ENCODE data around the gene TCOF1.

The TCOF1 gene

DNA sequence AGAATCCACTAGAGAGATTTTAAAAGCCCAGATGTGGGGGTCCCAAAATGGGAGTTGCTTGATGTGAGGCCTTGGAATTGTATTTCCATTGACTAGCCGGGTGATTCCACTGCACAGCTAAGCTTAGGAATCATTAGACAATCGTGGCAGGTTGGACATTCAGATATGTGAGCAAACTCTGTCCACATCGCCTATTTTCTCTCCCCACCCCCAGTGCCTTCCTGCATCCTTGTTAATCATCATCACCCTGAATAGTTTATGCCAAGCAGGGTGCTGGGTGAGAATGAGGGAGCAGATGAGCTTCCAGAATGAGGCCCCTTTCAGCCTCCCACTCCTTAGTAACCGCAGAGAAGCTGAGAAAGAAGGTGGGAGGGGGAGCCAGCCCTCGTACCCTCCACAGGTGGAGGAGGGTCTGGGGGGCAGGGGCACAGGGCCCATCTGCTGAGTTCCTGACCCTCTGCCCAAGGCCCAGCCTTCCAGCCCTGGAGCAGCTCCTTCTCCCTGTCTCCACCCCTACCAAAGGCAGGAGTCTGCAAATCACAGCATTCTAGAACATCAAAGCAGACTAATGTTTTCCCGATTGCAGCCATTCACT, 7.7 kb upstream of the TCOF1 start:
- no peak for DNase-seq (ENCODE audit: low read depth)

DNA sequence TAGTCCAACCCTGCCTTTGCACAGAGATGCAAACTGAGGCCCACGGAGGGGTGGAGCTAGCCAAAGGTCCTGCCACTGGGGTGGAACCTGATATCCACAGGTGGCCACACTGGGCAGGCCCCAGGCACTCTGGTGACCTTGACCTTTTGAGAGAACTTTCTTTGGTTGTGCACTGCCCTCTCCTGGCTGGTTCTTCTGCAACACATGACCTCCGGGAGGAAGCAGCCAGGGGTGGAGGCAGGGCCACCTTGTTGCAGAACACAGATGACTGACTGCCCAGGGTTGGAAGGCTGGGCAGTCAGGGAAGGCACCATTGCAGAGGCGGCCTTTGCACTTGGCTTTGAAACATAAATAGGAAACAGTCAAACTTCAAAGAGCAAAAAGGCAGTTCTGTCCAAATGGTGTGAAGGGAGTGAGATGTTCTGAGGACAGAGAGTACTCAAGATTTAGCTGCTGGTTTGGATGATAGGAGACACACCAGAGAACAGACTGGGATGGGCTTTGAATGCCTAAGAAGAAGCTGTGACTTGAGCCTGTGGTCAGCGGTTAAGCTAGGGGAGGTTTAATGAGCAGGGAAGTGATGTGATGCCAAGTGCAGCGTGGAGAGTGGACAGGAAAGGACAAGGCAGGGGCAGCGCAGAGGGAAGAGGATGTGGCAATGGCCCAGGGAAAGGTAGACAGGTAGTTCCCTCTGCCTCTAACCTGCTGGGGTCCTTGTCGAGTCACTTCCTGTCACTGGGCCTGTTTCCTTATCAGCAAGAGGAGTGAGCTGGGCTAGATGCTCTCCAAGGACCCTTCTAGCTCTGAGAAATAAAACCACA, 6.8 kb upstream of the TCOF1 start:
- peak; percentile 62 for DNase-seq (ENCODE audit: low read depth)

DNA sequence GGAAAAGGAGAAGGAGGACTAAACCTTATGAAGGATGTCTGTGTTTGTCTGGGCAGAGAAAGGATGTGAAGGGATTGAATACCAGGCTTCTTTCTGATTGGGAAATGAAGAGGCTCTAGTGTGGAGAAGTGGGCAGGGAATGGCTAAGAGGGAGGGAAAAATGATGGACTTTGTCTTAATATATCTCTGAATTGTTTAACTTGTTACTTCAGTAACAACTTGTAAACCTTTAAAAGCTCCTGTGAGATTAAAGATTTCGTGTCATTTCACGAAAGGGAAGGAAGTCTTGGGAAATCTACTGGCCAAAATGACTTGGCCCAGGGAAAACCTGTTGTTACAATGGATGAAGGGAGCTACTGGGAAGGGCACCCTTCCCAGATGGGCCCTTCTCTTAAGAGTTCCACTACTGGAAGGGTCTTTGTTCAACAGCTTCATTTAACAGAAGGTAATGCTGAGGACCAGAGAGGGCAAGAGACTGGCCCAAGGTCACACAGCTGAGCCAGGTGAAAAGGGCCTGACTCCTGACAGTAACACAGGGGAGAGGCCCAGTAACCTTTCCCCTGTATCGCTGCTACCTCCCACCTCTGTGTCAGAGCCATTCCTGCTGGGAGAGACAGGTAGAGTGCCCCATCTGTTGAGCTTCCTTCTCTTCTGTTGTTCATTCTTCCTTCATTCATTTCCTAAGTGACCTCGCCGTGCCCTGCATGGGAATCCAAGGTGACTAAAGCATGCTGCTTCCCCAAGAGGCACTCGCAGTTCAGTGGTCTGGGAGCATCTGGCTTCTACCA, 5.1 kb upstream of the TCOF1 start:
- no peak for DNase-seq (ENCODE audit: low read depth)

DNA sequence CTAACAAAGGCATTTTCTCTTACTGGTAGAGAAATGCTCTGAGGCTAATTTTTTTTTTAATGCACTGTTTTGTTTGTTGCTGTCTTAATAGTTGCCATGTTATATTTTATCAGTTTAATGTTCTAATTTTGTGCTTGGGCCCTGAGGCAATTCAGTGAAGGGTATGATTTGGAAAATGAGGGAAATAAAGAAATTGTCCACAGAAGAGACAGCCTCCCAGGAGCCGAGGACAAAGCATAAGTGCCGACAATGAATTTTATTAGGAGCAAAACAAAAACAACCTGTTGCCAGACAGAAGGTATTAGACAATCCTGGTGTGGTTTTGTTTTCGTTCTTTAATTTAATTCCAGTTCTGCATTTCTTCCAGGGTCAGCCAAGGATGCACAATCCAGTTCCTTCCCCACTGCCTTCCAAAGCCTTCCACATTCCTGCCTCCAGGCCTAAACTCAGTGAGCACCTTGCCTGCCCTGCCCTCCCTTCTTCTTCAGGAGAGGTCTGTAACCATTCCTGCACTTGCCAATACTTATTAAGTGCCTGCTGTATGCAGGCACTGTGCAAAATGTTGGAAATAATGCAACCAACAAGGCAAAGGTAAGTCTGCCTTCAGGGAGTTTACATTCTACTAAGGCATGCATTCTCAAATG, 4.3 kb upstream of the TCOF1 start:
- no peak for DNase-seq (ENCODE audit: low read depth)

DNA sequence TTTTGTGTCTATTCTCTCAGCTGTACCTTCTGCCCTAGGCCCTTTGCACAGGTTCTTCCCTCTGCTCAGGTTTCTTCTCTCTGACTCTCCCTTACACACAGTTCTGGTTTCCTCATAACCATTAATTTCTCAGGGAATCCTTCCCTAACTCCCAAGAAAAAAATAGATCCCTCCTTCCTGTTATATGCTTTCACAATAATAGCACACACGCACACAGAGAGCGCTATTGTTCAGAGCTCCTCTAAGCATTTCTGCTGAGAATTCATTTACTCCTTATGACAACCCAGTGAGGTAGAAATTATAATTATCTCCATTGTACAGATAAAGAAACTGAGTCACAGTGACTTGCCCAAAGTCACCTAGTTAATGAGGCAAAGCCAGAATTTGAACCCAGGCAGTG, 1.7 kb upstream of the TCOF1 start:
- DNase-seq (ENCODE audit: low read depth): no peak

DNA sequence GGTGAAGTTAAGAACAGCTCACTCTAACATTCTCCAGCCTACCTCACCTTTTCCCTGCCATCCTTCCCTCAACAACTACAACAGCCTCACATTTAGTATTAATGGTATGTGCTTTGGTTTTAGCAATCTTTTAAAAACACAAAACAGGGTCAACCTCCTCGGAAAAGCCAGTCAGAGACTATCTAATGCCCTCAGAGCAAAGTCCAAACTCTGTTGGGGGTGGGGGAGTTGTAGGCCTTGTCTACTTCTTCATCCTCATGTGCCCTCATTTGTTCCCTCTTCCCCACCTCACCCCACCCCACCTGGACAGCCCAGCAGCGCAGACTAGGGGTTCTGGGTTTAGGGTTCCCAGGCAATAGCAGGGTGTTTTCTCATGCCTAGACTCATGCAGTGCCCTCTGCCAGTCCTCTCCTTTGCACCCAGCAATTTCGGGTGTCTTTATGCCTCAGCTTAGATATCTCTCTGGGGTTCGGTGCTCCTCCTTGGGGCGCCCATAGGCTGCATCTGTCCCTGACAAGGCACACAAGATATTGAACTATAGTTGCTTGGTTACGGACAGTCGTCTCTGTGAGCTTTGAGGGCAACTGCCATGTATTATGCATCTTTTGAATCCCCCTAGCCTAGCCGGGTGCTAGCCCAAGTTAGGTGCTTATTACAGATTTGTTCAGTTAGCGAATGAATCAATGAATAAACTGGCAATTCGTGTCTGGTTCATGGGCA, 762 bp upstream of the TCOF1 start:
- DNase-seq (ENCODE audit: low read depth): no peak

DNA sequence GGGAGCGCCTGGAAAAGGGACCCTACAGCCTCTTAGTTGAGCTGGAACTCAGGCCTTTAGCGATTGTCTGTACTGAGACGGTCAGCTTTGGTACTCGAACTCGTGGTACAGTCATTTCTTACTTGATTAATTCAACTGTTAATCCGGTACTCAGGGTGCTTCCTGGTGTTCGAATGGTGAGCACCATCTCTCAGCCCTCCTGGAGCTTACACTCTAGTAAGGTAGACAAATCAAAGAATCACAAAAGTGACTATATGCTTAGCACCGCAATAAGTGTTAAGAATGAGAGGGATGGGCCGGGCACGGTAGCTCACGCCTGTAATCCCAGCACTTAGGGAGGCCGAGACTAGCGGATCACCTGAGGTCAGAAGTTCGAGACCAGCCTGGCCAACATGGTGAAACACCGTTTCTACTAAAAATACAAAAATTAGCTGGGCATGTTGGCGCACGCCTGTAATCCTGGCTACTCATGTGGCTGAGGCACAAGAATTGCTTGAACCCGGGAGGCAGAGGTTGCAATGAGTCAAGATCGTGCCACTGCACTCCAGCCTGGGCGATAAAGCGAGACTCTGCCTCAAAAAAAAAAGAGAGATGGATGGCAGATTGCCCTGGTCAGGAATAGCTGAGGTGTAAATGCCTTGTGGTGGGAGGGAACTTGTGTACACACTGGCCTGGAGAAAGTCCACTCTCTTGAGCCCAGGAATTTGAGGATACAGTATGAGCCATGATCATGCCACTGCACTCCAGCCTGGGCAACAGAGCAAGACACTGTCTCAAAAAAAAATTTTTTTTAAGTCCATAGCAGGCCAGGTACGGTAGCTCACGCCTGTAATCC, 981 bp downstream of the TCOF1 start:
- DNase-seq (ENCODE audit: low read depth): no peak

DNA sequence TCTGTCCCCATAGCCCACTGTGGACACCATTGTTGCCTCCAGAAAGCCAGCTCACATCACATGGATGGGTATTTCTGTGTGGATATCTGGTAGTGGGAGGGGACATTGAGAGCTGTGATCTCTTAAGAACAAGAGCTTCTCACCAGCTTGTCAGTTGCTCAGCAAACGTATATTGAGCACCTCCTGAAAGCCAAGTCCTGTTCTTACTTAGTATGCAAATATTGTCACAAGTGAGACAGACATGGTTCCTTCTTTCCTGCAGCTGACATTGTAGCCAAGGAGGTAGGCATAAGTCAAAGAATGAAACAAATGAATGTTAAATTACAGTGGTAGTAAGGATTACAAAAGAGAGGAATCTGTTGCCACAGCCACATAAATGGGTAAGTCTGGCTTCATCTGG, 3.8 kb downstream of the TCOF1 start:
- DNase-seq (ENCODE audit: low read depth): no peak

DNA sequence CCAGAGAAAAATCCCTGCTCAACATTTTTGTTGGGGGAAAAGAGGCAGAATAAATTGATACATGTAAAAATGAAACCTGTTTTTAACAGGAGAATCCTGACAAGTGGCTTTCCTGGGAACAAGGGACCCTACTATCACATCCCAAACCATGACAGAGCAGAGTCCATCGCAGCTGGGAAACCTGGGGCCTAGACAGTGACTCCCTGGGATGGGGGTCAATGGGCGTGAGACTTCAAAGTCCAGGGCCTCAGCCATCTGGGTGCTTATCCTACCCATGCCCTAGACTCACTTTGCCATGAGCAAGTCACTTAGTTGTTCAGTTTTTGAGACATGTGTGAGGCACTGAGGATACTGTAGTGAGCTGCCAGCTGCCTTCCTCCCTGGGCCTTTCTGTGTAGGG, 5.7 kb downstream of the TCOF1 start:
- DNase-seq (ENCODE audit: low read depth): no peak

DNA sequence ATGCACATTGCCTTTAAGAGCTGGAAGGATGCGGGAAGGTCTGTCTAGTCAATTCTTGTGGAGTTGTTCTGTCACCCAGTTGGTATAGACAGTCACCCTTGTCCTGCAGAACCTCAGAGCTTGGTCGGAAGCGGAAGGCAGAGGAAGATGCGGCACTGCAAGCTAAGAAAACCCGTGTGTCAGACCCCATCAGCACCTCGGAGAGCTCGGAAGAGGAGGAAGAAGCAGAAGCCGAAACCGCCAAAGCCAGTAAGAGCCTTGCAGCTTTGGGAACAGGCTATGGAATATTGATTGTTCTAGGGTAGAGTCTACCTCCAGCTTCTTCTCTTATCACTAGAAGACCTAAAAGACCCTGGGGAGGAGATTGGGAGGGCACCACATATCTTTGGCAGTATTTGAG, 6.5 kb downstream of the TCOF1 start:
- no peak for DNase-seq (ENCODE audit: low read depth)

DNA sequence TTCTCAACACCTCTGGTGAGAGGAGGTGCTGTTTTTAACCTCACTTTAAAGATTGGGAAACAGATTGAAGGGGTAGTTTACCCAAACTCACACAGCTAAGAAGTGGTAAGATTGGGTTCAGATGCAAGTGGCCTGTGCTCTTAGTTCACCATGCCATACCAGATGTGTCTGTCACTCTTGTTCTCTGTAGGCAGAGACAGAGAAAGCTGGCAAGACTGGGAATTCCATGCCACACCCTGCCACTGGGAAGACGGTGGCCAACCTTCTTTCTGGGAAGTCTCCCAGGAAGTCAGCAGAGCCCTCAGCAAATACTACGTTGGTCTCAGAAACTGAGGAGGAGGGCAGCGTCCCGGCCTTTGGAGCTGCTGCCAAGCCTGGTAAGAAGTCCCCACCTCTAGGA, 11.0 kb downstream of the TCOF1 start:
- no peak for DNase-seq (ENCODE audit: low read depth)

DNA sequence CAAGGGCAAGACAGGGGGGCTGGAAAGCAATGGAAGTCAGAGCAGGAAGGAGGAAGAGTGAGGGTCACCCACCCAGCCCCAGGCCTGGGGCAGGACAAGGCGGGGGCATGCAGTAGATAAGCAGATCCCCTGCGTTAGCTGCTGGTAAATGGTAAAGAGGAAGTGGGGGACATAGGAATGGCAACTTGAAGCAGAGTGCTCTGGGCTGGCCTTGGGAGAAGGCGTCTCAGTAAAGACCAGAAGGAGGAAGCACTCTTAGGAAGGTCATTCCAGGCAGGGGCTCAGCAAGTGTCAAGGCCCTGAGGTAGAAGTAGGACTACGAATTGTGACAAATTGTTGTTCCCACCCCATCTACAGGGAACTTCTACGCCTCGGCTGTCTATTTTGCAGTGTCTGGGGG, 15.1 kb downstream of the TCOF1 start:
- DNase-seq (ENCODE audit: low read depth): no peak

DNA sequence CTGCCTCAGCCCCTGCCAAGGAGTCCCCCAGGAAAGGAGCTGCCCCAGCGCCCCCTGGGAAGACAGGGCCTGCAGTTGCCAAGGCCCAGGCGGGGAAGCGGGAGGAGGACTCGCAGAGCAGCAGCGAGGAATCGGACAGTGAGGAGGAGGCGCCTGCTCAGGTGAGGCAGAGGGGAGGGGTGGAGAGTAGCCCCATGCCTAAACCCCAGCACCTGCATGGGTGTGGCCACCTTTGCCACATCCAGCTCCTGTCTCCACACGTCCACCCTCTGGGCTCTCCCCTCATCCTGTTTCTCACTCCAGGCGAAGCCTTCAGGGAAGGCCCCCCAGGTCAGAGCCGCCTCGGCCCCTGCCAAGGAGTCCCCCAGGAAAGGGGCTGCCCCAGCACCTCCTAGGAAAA, 17.2 kb downstream of the TCOF1 start:
- DNase-seq (ENCODE audit: low read depth): no peak

DNA sequence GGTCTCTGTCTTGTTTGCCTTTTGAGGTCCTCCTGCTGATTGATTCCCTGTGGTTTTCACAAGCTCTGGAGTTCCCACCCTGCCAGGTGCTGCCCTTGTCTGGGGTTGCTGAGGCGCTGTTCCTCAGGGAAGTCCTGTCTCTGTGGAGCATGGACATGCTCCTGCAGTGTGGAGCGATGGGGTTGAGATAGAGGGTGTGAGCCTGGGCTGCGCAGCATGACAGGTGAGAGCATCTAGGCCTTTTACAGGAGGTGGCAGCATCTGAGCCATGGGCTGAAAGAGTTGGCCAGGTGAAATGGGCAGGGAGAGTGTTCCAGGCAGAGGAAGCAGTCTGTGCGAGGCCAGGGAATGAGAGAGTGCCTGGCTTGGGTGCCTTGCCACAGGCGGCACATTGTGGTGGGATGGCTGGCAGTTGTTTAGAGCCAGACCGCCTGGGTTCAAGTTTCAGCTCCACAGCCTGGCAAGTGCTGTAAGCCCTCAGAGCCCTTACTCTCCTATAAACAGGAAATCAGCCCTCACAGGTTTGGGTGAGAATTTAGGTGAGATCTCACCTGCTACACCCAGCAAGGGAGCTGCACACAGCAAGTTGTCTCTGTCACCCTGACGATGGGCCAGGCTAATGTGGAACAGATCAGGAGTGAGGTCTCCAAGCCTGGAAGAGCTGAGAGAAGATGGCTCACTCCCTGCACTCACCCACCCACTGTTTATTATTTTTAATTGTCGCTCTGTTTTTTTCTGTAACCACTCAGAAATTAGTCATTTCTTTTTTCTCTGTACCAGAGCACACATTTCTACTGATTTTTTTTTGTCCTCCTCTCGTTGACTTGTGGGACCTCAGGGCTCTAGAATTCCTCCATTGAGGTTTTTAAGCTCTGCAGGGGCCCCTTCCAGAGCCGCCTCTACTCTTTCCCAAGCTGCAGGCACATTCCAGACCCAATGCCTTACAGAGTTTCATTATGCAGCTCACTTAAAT, 19.6 kb downstream of the TCOF1 start:
- peak; percentile 46 for DNase-seq (ENCODE audit: low read depth)

DNA sequence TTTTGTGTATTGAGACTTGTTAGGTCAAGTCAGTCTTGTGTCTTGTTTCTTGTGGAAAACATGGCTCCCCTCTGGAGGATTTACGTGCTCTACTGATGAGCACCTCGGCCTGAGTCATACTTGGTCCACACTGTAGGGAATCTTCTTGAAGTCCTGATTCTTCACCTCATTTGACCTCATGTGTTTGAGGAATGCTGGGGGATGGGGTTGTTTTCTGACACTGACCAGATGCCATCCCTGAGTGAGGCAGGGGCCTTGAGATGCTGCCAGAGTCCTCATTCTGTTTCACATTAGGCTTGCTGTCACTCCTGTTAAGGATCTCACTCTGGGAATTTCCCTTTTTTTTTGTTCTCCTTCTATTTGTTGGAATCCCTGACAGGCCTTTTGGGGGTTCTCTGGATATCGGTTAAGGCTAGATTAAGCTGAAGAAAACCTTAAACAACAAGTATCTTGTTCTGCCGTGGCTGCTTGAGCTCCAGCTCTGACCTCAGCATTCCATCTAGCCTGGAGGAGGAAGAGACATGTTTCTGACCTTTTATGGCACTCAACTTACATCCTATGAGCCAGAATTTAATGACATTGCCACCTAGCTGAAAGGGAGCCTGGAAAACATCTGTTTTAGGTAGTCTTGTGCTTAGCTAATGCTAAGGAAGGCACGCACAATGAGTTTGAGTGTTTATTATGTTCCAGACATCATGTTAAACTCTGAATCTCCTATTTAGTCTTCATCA, 20.6 kb downstream of the TCOF1 start:
- DNase-seq (ENCODE audit: low read depth): peak; percentile 81

DNA sequence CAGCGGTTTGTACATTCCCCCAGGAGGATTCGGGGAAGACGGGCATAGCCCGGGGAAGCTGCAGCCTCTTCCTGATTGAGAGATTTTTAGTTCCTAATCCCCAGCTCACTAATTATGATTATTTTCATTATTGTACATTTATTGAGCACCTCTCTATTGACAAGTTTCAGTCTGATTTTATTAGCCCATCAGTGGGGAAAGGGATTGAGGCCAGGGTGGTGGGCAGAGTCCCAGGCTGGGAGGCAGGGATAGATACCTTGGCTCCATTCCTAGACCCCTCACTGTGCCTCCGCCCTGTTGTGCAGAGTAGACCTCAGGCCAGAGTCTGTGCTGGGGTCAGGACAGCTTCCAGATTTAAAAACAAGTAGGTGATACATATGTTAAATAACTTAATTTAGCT, 27.2 kb downstream of the TCOF1 start:
- no peak for DNase-seq (ENCODE audit: low read depth)

DNA sequence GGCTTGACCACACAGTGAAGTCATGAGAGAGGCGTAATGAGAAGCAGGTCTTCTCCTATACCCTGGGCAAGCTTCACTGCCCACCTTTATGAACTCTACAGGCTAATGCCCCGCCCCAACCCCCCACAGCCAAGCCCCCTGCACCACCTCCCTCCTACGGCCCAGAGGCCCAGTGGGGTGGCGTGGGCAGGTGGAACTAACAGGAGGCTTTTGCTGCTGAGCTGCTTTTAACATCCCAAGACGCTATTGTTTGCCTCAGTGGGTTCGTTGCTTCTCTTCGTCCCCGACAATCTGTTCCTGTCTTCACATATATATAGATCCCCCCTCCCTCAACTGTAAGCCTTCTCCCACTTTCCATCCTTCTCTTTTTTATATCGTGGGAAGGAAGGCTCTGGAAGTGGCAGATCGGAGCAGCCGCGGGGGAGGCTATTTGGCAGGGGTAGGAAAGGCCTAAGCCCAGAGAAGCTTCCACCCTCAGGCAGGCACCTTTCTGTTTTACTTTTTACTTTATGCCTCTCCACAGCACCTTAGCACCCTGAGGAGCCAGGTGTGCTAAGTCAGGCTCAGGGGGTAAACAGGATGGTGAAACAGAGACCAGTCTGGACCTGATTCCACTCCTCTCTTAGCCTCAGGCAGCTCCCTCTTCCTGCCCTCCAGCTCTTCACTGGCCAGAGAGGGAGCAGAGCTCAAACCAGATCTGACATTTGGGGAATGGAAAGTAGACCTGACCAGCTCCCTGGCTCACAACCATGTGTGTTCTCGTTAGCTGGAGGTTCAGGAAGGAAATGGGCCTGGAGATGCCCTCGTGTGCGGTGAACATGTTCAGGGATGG, 28.7 kb downstream of the TCOF1 start:
- DNase-seq (ENCODE audit: low read depth): no peak
